DMS53 (cell line): ENCODE results near the gene BIN1.
"Not testable (repeated sequence)": the region's sequence is repeated elsewhere in the genome, so short reads cannot be mapped to it uniquely, and the experiment has no call there.

Experiments
- DNase-seq: peaks from one replicate; lab custom pipeline; 2025; lab: John Stamatoyannopoulos, UW

Gene BIN1

DNA sequence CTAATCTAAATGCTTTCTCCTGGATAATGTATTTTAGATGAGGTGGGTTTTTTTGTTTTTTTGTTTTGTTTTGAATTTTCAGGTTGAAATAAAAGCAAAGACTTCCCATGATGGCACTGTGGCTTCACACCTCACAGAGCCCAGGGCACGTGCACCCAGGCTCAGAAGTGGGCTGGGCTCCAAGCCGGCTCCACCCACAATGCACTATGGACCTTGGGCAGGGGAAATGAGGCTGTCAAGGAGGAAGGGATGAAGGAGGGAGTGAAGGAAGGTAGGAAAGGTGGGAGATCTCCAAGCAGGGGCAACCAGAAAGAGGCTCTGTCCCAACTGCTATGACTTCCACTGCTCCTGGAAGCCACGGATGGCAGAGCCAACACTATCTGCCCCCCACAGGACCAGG, 60.4 kb downstream of the BIN1 start:
- DNase-seq, result no peak

DNA sequence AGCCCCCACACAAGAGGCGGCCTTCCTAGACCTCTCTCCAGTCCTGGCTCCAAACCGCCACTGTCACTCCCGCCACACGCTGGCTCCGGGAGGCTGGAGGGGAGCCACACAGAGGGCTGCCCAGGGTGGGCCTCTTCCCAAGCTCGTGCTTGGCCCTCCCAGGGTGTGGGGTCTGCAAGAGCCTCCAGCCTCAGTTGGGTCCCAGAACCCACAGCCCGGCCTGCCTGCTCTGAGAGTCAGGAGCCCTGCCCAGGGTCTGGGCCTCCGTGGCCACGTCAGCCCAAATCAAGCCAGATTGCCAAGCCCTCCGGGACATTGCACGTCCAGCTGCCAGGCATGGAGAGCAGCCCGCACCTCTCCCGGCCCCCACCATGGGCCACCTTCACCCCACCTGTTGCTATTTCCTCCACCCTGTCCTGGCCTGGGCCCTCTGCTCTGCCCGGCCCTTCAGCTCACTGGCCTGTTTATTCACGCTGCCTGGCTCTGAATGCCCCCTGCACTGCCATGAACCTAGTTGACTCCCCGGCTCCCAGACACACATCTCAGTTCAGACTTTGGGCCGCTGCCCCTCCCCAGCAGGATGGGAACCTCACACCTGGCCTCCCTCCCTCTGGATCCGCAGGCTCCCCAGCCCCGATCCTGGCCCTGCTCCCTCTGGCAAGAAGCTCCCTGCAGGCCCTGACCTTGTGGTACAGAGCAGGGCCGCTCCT, 61.0 kb downstream of the BIN1 start:
- no peak for DNase-seq

DNA sequence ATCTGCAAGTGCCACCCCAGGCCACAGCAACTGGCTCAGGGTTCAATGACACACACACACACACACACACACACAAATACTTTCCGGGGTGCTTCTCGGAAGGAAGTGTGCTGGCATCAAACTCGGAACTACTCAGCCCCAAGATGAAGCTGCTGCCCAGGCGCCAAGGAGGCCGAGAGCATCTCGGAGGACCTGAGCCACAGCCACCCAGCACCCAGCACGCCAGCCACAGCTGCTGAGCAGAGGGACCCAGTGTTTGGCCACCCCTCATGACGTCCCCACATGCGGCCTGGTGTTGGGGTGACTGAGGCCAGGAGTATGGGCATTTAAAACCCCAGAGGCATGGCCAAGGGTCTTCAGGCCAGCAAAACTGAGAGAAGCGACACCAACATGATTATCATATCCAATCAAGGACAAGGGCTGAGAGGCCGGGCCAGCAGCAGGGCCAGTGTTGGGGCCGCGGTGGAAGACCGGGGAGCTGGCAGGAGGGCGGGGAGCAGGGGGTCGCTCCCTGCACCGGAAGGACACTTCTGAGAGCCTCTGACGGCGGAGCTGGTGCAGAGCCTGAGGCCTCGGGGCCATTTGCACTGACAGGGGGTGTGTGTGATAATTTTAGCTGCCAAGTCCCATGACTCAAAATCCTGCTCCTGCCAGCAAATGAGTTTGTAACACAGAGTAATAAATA, 61.8 kb downstream of the BIN1 start:
- DNase-seq, result no peak

DNA sequence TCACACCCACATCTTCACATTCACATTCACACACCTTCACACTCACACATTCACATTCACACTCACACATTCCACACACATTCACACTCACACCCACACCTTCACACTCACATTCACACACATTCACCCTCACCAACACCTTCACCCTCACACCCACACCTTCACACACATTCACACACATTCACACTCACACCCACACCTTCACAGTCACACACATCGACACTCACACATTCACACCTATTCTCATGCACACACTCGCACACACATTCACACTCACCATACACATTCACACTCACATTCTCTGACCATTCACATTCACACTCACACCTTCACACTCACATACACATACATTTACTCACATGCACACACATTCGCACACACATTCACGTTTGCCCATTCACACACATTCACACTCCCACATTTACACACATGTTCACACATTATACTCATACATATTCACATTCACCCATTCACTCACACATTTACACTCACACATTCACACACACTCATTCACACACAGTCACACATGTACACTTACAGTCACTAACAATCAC, 62.7 kb downstream of the BIN1 start:
- DNase-seq, result no peak

DNA sequence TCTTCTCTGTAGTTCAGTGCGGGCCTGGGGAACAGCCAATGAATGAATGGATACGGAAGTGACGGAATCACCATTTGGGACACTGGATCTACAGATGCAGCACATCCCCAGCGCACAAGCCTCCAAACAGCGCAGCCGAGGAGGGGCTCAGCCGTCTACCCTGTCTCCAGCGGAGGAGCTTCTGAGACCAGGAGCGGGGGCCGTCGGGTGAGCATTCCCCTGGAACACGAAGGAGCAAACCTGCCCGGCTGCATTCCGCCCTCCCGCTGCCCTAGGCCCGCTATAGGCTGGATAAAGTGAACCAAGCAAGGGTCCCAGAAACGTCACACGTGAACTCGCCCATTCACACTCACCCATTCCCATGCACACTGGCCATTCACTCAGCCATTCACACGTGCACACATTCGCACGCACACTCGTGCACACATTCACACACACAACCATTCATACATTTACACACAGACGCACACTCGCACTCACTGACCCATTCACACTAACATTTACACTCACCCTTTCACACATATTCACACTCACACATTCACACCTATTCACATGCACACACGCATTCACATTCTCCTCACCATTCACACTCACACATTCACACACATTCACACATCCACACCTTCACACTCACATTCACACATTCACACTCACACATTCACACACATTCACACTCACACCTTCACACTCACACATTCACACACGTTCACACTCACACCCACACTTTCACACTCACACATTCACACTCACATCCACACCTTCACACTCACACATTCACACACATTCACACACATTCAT, 63.4 kb downstream of the BIN1 start:
- DNase-seq, result peak; percentile 24

- DNase-seq, result no peak
These were observed 65.5 kb downstream of the BIN1 start for GRCh38 chr2:127041259-127041970.

- DNase-seq, result no peak
These were observed 66.8 kb downstream of the BIN1 start for GRCh38 chr2:127040169-127040568.

DNA sequence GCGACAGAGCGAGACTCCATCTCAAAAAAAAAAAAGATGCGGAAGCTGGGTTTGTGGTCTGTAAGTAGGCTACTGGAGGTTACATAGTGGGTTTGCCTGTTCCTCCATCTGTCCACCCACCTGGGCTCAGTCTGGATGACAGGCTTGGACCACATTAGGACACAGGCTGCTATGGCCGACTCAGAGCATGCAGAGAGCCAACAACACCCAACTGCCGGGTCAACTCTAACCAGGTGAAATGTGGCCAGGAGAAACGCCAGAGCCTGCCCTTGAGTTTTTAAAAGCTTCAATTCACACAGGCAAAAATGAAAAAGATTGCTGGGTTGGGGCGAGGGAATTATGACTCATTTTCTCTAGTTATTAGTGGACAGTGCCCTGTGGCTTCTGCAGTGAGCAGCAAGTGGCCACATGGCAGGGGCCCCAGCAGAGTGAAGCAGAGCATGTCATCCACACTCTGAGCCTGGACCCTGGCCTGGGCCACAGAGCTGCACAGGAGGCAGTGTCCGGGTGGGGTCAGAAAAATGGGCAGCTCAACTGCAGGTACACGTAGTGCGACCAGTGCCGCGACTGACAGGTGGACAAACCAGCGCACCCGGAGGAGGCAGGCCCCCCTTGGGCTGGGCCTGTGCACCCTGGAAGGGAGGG, 67.4 kb downstream of the BIN1 start:
- DNase-seq, result no peak

DNA sequence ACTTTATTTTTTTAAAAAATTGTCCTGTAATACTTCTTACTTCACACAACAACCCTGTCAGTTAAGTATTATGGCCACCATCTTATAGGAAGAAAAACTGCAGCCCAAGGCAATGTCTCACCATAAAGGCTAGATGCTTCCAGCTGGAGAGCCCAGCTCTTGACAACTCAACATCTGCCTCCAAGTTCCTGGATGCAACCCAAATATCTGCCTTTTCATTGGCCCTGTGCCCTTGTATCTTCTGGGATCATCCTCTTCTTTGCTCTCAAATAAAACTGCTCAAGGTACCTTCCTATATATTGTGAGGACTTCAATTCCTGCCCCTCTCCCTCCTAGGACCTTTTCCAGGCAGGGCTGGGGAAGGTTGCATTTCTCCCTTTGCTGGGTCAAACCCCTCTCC, 69.5 kb downstream of the BIN1 start:
- no peak for DNase-seq

GRCh38 chr2:127034883-127035611, 71.9 kb downstream of the BIN1 start:
- DNase-seq, result no peak

GRCh38 chr2:127034051-127034450, 72.9 kb downstream of the BIN1 start:
- no peak for DNase-seq

GRCh38 chr2:127032621-127033020, 74.3 kb downstream of the BIN1 start:
- DNase-seq, result peak; percentile 42

DNA sequence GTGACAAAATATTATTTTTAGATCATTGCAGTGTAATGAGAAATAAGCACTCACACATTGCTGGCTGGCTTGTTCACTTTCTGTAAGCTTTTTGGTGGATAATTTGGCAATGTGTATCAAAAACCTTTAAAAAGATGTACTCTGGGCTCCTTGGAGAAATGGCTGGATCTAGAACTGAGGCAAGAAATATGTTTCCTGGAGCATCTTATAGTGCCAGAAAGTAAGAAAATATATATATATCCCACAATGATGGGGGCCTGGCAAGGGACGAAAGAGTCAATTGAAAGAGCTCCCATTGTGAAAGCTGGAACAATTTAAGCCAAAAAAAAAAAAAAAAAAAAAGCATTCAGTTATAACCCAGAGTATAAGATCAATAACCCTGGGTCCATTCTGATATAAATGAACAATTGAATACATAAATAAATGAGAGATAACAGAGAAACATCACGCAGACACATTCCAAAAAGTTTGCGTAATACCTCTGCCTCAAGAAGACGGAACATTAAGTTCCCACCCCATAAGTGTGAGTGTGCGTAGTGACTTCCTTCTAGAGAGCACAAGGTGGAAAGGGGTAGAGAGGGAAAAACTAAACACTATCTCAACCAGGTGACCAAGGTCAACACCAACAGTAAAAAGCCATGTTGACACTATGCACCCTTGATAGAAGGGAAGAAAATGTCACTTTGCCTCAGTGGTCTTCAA, 77.5 kb downstream of the BIN1 start:
- no peak for DNase-seq

DNA sequence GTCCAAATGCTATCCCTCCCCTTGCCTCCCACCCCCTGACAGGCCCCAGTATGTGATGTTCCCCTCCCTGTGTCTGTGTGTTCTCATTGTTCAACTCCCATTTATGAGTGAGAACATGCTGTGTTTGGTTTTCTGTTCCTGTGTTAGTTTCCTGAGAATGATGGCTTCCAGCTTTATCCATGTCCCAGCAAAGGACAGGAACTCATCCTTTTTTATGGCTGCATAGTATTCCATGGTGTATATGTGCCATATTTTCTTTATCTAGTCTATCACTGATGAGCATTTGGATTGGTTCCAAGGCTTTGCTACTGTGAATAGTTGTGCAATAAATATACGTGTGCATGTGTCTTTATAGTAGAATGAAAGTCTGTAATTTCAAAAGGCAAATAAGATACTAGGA, 78.2 kb downstream of the BIN1 start:
- DNase-seq, result not testable (repeated sequence)

DNA sequence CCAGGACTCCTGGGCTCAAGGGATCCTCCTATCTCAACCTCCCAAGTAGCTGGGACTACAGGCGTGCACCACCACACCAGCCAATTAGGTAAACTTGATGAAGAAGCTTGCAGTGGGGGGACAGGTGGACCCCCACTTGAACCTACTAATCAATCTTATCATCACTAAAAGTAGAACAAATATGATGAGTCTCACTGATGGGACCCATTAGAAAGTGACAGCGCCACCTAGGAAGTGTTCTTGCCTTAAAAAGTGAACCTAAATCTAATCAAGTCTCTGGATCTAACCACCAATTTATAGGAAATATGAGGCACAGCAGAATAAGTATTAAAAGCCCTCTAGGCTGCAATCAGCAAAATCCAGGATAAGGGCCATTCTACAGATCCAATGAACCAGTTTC, 79.2 kb downstream of the BIN1 start:
- peak; percentile 22 for DNase-seq

GRCh38 chr2:127025359-127026166, 81.4 kb downstream of the BIN1 start:
- DNase-seq, result peak; percentile 94

DNA sequence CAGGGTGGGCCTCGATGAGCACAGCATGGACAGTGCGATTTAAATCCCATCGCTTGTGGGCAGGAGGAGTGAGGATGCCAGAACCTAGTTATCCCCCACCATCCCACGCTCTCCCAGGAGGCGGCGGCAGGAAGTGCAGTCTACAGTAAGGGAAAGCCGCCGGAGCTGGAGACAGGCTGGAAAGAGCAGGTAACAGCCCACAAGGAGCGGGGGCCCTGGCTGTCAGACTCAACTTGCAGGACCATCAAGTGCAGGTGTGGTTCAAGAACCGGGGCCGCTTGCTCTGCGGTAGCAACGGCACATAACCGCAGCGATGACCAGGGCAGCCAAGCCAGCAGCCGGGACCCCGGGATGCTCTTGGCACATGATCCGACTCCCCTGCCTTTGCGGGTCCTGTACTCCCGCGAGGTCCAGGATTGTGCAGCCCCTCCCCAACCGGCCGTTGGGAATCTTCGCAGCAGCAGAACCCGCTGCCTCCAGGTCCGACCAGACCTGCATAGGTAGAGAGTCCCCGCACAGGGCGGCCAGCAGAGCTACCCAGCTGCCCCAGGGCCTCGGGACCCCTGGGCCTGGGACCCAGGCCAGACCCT, 82.1 kb downstream of the BIN1 start:
- DNase-seq, result peak; percentile 90

DNA sequence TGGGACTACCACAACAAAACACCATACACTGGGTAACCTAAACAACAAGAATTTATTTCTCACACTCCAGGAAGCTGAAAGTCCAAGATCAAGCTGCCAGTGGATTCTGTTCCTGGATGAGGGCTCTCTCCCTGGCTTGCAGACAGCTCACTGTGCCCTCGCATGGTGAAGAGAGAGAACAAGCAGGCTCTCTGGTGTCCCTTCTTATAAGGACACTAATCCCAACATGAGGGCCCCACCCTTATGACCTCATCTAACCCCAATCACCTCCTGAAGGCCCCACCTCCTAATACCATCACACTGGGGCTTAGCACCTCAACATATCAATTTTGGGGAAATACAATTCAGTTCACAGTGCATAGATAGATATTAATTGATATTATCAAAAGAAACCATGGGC, 83.5 kb downstream of the BIN1 start:
- DNase-seq, result peak; percentile 39

- no peak for DNase-seq
These were observed 84.1 kb downstream of the BIN1 start for GRCh38 chr2:127022817-127023216.
